Measurements from ENCODE around the gene GNG2.

Gene GNG2

DNA sequence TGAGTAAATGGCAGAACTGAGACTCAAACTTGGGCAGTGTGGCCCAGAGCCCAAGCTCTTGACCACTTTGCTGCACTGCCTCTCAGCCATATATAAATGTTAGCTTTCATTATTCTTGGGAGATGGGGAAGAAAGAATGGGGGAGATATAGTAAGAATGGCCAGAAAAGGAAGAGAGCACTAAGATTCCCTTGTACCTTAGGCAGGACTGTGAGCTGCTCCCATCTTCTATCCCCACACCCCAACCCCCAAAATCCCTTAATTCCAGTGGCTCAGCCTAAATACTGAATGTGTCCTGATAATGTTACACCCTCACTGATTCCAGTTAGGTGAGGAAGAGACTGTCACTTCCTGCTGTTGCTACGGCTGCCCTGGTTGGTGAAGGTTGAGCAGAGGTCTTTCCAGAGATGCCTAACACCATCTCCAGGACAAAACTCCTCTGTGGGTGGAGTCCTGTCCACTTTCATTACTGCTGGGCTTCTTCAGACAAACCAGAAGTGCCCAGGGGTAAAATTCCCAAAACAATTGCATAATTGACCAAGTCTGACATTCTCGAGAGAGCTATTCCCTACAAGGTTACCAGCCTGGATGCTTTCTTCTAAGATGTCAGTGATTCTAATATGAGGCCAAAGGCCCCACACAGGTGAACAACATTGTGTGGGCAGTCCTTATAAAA, 51.8 kb downstream of the GNG2 start:
- H3F3A ChIP-seq (ENCODE audit: insufficient read depth) = no peaks in the 10 kb centered on the region
- H3K4me2 ChIP-seq (ENCODE audit: low read depth, low read length, poor library complexity, severe bottlenecking) = no peak overlapping the region
- no peaks in the 10 kb centered on the region for H3K27me3 ChIP-seq (ENCODE audit: low read length)
- no peak overlapping the region for H3K27ac ChIP-seq (ENCODE audit: low read depth, low read length)
- H3K9me3 ChIP-seq (ENCODE audit: insufficient read depth, low read length) = no peaks in the 10 kb centered on the region
- no peak overlapping the region for H3K4me3 ChIP-seq (ENCODE audit: insufficient read depth, low read length, poor library complexity, severe bottlenecking)
- no peaks in the 10 kb centered on the region for H3K9me2 ChIP-seq (replicated peaks; ENCODE audit: insufficient read depth, low read length)
- H3K79me2 ChIP-seq (ENCODE audit: insufficient read depth, low read length) = no peaks in the 10 kb centered on the region
- no peak overlapping the region for H3K9ac ChIP-seq (ENCODE audit: low read length)
- H3K36me3 ChIP-seq (ENCODE audit: low read length) = no peaks in the 10 kb centered on the region
- H4K20me1 ChIP-seq (ENCODE audit: low read depth, low read length) = no peaks in the 10 kb centered on the region
- no peak for TF ChIP-seq EZH2phosphoT487 (conservative IDR thresholded peaks at IDR 0.05; ENCODE audit: low read length)
- TF ChIP-seq, protein P1, sequence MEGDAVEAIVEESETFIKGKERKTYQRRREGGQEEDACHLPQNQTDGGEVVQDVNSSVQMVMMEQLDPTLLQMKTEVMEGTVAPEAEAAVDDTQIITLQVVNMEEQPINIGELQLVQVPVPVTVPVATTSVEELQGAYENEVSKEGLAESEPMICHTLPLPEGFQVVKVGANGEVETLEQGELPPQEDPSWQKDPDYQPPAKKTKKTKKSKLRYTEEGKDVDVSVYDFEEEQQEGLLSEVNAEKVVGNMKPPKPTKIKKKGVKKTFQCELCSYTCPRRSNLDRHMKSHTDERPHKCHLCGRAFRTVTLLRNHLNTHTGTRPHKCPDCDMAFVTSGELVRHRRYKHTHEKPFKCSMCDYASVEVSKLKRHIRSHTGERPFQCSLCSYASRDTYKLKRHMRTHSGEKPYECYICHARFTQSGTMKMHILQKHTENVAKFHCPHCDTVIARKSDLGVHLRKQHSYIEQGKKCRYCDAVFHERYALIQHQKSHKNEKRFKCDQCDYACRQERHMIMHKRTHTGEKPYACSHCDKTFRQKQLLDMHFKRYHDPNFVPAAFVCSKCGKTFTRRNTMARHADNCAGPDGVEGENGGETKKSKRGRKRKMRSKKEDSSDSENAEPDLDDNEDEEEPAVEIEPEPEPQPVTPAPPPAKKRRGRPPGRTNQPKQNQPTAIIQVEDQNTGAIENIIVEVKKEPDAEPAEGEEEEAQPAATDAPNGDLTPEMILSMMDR (IDR thresholded peaks at IDR 0.05; ENCODE audit: insufficient read depth, low read length, poor library complexity, severe bottlenecking) = no peak
- no peak overlapping the region for H2AFZ ChIP-seq (ENCODE audit: low read depth, low read length, severe bottlenecking)

DNA sequence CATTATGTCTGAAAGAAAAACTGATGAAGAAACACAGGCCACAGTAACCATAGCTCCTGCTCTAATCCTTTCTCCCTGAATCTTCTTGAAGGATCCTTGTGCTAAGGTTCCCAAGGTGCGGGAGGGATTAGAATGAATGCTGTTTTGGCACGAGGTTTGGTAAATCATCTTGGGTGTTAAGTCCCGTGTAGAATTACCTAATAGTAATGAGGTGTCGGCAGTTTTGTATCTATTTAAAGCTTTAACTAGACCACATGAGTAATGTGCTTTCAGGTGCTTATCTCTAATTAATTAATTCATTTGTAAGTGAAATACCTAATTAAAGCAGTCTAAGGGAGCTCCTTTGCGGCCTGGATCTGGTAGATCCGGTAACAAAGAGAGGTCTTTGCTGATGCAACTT, 53.9 kb downstream of the GNG2 start:
- H4K20me1 ChIP-seq (ENCODE audit: low read depth, low read length) = no peaks in the 10 kb centered on the region
- no peak overlapping the region for H3K4me2 ChIP-seq (ENCODE audit: low read depth, low read length, poor library complexity, severe bottlenecking)
- no peak overlapping the region for H3K9ac ChIP-seq (ENCODE audit: low read length)
- H2AFZ ChIP-seq (ENCODE audit: low read depth, low read length, severe bottlenecking) = no peak overlapping the region
- H3K27me3 ChIP-seq (ENCODE audit: low read length) = no peaks in the 10 kb centered on the region
- TF ChIP-seq EZH2phosphoT487 (conservative IDR thresholded peaks at IDR 0.05; ENCODE audit: low read length) = no peak
- TF ChIP-seq, protein P1 (IDR thresholded peaks at IDR 0.05; ENCODE audit: insufficient read depth, low read length, poor library complexity, severe bottlenecking) = no peak
- no peak overlapping the region for H3K27ac ChIP-seq (ENCODE audit: low read depth, low read length)
- H3K79me2 ChIP-seq (ENCODE audit: insufficient read depth, low read length) = no peaks in the 10 kb centered on the region
- no peaks in the 10 kb centered on the region for H3F3A ChIP-seq (ENCODE audit: insufficient read depth)
- no peaks in the 10 kb centered on the region for H3K36me3 ChIP-seq (ENCODE audit: low read length)
- no peaks in the 10 kb centered on the region for H3K9me3 ChIP-seq (ENCODE audit: insufficient read depth, low read length)
- no peaks in the 10 kb centered on the region for H3K9me2 ChIP-seq (replicated peaks; ENCODE audit: insufficient read depth, low read length)
- H3K4me3 ChIP-seq (ENCODE audit: insufficient read depth, low read length, poor library complexity, severe bottlenecking) = no peak overlapping the region

DNA sequence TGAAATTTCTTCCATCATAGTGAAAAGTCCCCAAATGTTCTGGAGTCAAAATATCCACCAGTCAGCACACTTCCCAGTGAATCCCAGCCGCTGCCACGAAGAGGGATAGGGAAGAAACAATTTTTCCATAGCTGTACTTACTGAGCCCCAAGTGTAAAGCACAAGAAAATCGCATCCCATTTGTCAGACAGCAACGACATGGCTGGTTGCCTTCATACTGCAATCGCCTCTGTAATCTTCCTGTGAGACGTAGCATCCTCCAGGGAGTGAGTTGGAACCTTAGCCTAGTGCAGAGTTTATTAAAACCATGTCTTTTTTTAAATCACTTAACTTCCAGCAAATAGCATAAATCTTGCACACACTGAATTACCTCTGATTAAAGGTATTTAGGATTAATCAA, 56.8 kb downstream of the GNG2 start:
- Histone ChIP-seq H3K27ac (ENCODE audit: low read depth, low read length) (no peak overlapping the region), H2AFZ (ENCODE audit: low read depth, low read length, severe bottlenecking) (no peak overlapping the region), H3K79me2 (ENCODE audit: insufficient read depth, low read length) (no peaks in the 10 kb centered on the region), H3K9me2 (replicated peaks; ENCODE audit: insufficient read depth, low read length) (no peaks in the 10 kb centered on the region), H3K36me3 (ENCODE audit: low read length) (no peaks in the 10 kb centered on the region), H3K4me3 (ENCODE audit: insufficient read depth, low read length, poor library complexity, severe bottlenecking) (no peak overlapping the region), H3K9me3 (ENCODE audit: insufficient read depth, low read length) (no peaks in the 10 kb centered on the region), H3F3A (ENCODE audit: insufficient read depth) (no peaks in the 10 kb centered on the region), H3K9ac (ENCODE audit: low read length) (no peak overlapping the region), H4K20me1 (ENCODE audit: low read depth, low read length) (no peaks in the 10 kb centered on the region), H3K27me3 (ENCODE audit: low read length) (no peaks in the 10 kb centered on the region), H3K4me2 (ENCODE audit: low read depth, low read length, poor library complexity, severe bottlenecking) (no peak overlapping the region)
- TF ChIP-seq EZH2phosphoT487 (conservative IDR thresholded peaks at IDR 0.05; ENCODE audit: low read length) = no peak
- TF ChIP-seq, protein P1 (IDR thresholded peaks at IDR 0.05; ENCODE audit: insufficient read depth, low read length, poor library complexity, severe bottlenecking) = no peak
